HG03575 (cell line): ENCODE measurements around the gene RAB18.
"Not testable (repeated sequence)": the region's sequence is repeated elsewhere in the genome, so short reads cannot be mapped to it uniquely, and the experiment has no call there.

Source experiments
- ATAC-seq: cut with Tn5 transposase; IDR thresholded peaks from one replicate; pipeline ENCODE4 v1.9.1; 2021; ENCODE audit not compliant: unreplicated experiment, insufficient number of reproducible peaks, low FRiP score; ENCODE audit errors: extremely low read depth

Gene RAB18

GRCh38 chr10:27537787-27538186, 33.7 kb downstream of the RAB18 start:
- ATAC-seq = no peak

- no peak for ATAC-seq
Measured at GRCh38 chr10:27540672-27541071, 36.6 kb downstream of the RAB18 start.

- ATAC-seq = no peak
Measured at GRCh38 chr10:27541796-27542729, 38.0 kb downstream of the RAB18 start.

GRCh38 chr10:27542812-27543211, 38.7 kb downstream of the RAB18 start:
- ATAC-seq = no peak

GRCh38 chr10:27547047-27547446, 42.9 kb downstream of the RAB18 start:
- ATAC-seq = no peak

GRCh38 chr10:27547482-27547881, 43.4 kb downstream of the RAB18 start:
- ATAC-seq = no peak

GRCh38 chr10:27550823-27551222, 46.7 kb downstream of the RAB18 start:
- no peak for ATAC-seq

- no peak for ATAC-seq
Measured at GRCh38 chr10:27558612-27559020, 54.5 kb downstream of the RAB18 start.

GRCh38 chr10:27561334-27561733, 57.2 kb downstream of the RAB18 start:
- no peak for ATAC-seq

GRCh38 chr10:27564398-27564797, 60.3 kb downstream of the RAB18 start:
- no peak for ATAC-seq

- ATAC-seq = no peak
Measured at GRCh38 chr10:27564880-27565279, 60.8 kb downstream of the RAB18 start.

GRCh38 chr10:27568196-27569175, 64.4 kb downstream of the RAB18 start:
- no peak for ATAC-seq

GRCh38 chr10:27569946-27570345, 65.8 kb downstream of the RAB18 start:
- no peak for ATAC-seq

- not testable (repeated sequence) for ATAC-seq
Measured at GRCh38 chr10:27577038-27577437, 72.9 kb downstream of the RAB18 start.

- ATAC-seq = no peak
Measured at GRCh38 chr10:27578316-27578715, 74.2 kb downstream of the RAB18 start.

GRCh38 chr10:27581225-27581624, 77.1 kb downstream of the RAB18 start:
- ATAC-seq = no peak

- no peak for ATAC-seq
Measured at GRCh38 chr10:27584302-27584701, 80.2 kb downstream of the RAB18 start.
